Measurements from ENCODE around the gene MRPL23. TPM values are rescaled to one million over a fixed set of nuclear protein-coding genes. Genes with fewer than 3 reads are reported as not detected.
"Not testable (repeated sequence)": the region's sequence is repeated elsewhere in the genome, so short reads cannot be mapped to it uniquely, and the experiment has no call there.

Gene MRPL23
- total RNA-seq, 1 donor from 2014 or later: 40.5 TPM

DNA sequence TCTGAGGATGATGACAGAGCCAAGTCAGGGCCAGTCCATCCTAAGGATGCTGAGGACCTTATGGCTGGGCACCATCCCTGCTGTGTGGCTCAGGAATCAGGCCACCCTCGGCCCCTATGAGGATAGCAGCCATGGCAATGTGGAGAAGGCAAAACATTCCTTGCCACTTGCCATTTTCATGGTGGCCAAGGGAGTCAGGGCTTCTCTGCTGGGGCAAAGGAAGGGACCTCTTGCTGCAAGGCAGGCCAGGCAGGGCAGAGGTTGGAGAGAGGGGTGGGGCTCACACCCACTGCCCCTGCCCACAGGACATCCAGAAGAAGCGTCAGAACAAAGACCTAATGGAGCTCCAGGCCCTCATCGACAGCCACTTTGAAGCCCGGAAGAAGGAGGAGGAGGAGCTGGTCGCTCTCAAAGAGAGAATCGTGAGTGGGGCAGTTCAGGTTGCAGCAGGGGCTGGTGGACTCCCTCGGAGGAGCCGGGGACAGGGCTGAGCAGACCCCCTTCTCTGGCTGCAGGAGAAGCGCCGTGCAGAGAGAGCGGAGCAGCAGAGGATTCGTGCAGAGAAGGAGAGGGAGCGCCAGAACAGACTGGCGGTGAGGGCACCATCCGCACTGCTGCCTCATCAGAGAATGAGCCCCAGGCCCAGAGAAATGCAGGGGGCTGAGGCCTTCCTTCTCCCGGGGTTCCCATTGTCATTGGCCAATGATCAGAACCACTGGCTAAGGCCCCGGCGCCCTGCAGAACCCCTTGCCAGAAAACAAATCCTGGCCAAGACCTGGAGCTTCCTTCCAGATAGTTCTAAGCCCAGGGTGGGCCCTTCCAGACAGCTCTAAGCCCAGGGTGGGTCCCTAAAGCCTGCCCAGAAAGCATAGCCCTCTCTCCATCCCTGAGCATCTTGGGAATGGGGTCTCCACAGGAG is 13.5 kb upstream of the MRPL23 start:
- DNase-seq (ENCODE audit: low spot score): peak; percentile 34

DNA sequence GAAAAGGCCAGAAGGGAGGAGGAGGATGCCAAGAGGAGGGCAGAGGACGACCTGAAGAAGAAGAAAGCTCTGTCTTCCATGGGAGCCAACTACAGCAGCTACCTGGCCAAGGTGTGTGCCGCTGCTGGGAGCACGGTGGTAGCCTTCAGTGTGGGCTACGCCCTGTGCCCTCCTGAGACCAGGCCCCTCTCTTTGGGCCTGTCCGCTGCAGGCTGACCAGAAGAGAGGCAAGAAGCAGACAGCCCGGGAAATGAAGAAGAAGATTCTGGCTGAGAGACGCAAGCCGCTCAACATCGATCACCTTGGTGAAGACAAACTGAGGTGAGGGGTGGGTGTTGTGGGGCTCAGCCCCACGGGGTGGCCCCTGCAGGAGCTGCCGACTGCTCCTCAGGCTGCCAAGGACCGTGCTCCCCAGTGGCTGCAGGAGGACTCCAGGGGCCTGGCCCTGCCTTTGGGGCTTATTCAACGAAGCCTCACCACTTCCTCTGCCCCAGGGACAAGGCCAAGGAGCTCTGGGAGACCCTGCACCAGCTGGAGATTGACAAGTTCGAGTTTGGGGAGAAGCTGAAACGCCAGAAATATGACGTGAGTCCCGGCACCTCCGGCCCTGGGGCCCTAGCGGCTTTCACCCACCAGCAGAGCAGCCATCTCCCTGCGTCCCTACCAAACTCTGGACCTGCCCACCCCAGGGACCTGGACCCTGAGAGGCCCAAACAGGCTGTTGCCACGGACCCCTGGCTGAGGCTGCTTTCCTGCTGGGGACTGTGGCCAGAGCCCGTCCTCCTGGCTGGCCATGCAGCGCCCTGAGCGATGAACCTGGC is 12.6 kb upstream of the MRPL23 start:
- DNase-seq (ENCODE audit: low spot score): peak; percentile 38

DNA sequence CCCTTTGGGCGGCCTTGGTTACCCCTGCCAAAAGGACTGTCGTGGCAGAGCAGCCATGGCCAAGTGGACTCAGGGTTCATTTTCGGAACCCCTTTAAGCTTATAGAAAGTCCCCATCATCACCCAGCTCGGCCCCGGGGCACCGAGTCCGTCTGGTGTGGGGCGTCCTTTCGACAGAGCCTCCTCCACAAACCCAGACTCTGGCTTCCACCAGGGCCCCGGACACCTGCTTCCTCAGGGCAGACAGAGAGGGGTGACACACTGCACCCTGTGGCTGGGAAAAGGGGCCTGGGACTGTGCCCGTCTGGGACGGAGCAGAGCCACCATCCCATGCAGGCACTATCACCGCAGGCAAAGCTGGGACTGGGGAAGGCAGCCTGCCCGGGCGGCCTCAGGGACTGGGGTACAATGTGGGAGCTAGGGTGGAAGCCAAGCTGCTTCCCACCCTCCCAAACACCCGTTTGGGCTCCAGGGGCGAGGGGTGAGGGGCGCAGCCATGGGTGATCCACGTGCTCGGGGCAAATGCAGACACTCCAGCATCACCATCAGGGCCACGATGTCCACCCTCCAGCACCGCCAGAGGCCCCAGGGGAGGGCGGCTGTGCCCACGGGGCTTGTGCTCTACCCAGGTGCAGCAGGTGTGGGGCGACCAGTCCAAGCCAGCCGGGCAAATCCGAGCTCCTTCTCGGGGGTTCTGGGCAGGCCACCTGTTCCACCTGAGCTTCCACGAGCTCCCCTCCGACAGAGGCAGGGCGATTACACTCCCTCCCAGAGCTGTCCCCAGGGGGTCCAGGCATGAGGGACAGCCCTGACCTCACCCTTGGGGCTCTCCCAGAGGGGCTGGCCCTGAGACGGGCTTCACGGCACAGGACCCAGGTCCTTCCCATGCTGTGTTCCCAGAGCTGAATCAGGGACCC is 11.7 kb upstream of the MRPL23 start:
- DNase-seq (ENCODE audit: low spot score): peak; percentile 37

DNA sequence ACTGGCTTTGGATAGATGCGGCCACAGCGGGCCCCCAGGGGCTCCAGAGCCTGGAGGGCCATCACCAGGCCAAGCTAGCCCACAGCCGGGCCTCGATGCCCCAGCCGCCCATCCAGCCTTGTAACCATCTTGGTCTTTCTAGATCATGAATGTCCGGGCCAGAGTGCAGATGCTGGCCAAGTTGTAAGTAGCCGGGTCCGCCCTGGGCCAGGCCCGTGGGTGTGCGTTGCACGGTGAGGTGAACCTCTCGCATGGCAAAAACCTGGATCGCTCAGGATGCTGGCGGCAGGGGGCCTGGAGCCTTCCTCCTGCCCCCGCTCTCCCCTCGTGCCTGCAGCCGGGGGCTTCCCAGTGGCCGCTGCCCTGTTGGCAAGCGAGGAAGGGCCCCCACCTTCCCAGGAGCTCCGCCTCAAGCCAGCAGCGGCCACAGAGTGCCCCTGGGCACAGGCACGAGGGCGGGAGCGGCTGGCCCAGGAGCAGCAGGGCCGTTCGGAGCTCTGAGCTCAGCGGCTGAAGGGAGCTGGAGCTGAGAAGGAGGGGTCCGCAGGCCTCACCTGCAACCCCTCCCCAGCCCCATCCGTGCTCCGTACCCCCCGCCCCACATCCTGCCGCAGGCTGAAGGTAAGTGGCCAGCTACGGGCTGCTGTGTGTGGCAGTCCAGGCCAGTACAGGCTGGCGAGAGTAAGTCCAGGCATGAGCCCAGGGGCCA is 10.9 kb upstream of the MRPL23 start:
- DNase-seq (ENCODE audit: low spot score): peak; percentile 41

DNA sequence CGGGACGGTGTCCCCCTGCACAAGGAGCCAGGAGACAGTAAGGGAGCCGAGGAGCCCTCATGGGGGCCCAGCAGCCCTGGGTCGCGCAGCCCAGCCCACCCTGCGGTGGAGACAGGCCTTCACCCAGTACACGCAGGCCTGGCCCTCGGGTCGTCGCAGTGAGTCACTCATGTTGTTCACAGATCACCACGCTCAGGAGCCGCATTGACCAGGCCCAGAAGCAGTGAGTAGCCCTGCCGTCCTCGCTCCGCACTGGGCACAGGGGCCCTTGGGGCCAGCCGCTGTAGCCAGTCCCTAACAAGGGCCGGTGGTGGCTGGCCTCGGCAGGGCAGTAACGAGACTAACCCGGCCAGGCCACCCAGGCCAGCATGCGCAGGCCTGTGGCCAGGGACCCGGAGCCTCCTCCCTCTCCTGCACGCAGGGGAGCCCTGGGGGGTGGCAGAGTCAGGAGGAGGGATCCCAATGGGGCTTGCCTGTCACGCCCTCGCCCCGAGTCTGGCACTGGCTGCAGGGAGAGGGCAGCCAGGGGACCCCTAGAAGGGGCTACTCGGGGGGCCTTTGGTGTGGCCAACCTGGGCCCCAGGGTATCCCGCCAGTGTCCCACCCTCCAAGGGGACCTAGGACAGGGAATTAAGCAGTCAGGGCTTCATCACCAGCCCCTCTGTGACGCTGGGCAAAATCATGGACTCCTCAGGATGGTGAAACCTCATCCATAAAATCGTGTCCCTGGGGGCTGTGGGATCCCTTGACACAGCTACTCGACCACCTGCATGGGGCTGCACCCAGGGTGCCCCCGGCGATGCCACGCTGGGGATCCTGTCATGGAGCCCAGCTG is 10.1 kb upstream of the MRPL23 start:
- DNase-seq (ENCODE audit: low spot score): peak; percentile 41

DNA sequence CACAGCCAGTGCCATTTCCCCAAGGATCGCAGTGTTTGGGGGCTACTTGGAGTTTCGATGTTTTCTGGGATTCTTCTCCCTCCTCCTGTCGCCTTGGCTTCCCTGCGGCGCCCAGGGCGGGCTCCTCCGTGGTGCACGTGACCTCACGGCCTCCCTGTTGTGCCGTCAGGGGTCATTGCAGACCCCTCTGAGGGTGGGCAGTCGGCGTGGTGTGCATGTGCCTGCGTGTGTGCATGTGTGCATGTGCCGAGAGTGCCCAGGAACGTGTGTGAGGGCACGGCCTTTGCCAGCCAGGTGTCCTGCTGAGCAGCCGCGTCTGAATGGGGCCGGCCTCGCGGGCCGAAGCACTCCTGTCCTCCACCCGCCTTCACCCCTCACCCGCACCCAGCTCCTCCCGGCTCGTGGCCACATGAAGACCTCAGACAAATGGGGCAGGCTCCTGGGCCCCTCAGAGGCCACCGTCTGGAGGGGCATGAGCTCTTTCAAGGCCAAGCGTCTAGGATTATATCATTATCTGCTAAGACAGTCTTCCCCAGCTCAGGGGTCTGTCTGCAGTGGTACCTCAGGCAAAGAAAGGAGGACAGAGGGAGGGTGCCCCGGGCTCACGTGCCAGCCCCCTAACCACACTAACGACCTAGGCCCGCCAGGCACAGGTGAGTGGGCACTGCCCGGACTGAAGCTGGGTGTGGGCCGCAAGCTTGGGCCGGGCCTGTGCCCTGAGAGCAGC is 9.4 kb upstream of the MRPL23 start:
- peak; percentile 39 for DNase-seq (ENCODE audit: low spot score)

DNA sequence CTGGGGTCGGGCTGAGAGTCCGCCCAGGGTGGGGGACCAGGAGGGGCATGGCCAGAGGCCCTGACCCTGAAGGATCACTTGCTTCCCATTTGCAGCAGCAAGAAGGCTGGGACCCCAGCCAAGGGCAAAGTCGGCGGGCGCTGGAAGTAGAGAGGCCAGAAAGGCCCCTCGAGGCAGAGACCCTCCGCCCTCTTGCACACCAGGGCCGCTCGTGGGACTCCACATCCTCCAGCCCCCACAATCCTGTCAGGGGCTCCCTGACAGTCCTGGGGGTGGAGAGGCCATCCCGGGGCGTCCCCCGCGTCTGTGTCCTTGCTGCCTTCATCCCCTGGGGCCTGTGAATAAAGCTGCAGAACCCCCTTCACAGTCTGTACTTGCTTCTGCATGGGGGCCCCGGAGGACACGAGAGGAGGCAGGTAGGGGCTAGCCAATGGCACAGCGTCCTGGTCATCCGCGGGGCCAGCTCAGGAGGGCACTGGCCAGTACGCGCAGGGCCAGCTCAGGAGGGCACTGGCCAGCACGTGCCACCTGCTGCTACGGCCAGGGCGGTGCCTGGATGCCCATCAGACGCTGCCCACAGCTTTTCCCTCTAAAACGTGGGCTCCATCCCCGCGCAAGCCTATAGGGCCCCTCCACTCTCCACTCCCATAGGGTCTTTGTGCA is 8.7 kb upstream of the MRPL23 start:
- DNase-seq (ENCODE audit: low spot score): peak; percentile 37

DNA sequence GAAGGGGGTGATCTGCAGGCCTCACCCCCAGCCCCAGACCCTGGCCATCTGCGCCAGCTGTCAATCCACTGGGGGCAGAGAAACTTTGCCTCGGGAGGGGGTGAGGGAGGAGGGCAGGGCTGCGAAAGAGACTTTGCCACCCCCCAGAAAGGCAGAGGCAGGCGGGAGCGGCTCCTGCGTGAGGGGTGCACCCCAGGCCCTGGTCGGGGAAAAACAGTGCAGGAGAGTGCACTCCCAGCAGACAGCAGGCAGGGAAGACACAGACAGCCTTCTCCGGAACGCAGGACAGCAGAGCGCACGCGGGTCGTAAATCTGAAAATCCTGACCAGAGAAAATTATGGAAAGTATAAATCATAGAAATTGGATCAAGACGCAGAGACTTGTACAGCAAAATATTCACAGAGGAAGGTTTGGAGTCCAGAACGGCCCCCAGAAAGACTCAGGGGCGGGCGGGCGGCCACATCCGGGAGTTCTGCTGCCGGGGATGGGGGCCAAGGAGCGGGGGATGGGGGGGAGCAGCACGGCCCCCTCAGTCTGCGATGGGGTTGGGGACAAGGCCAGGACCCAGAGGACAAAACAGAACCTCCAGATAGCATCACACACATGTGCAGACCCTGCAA is 8.0 kb upstream of the MRPL23 start:
- peak; percentile 37 for DNase-seq (ENCODE audit: low spot score)

DNA sequence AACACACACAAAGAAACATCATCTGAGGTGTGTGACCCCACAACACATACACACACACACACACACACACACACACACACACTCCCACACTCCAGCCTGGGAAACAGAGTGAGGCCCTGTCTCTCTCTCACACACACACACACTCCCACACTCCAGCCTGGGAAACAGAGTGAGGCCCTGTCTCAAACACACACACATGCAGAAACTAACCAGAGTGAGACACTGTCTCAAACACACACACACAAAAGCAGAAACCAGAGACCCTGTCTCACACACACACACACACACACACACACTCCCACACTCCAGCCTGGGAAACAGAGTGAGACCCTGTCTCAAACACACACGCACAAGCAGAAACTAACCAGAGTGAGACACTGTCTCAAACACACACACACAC is 7.3 kb upstream of the MRPL23 start:
- not testable (repeated sequence) for DNase-seq (ENCODE audit: low spot score)

DNA sequence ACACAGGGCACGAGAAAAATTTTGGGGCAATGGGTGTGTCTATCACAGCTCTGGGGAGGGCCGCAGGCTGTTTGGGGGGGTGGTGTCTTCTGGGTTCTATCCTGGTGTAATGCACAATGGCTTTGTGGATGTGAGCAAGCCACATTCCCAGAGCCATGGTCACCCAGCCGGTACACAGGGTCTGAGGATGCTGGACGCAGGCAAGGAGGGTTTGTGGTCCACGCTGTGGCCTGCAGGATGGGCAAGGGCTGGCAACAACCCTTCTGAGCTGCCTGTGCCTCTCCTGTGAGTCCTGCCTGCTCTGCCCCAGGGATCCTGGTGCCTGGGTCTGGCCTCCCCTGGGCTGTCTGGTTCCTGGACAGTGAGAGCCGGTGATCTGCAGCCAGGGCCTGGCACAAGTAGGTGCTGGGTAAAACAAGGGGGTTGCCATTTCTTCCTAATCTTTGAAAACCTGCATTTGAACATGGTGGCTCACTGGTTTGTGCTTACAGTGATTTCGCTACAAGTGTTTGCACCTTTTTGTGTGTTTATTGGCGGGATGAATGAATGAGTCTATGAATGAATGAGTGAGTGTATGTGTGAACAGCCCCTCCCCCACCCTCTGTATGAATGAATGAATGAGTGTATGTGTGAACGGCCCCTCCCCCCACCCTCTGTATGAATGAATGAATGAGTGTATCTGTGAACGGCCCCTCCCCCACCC is 4.4 kb upstream of the MRPL23 start:
- peak; percentile 39 for DNase-seq (ENCODE audit: low spot score)

DNA sequence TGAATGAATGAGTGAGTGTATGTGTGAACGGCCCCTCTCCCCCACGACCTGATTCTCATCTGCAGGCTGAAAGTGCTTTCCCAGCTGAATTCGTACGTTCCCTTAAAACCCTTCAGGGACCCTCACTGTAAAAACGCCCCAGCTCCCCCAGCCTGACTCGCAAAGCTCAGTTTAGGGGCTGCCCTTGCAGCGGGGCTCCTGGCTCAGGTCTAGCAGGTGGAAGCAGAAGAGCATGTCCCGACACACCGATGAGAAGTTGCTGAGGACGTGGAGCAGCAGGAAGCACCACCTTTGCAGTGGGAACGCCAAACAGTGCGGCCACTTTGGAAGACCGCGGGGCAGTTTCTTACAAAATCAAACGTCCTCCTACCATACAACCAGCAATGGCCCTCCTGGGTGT is 3.6 kb upstream of the MRPL23 start:
- DNase-seq (ENCODE audit: low spot score): peak; percentile 39

DNA sequence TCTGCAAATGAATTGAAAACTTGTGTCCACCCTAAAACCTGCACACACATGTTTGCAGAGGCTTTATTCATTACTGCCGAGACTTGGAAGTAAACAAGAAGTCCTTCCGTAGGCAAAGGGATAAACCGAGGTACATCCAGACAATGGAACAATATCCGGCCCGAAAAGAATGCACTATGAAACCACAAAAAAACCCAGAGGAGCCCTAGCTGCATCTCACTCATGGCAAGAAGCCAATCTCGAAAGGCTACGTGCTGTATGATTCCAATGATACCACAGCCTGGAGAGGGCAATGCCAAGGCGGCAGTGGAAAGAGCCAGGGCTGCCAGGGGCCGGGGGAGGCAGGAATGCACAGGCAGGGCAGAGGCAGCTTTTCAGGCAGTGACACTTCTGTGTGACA is 3.2 kb upstream of the MRPL23 start:
- peak; percentile 48 for DNase-seq (ENCODE audit: low spot score)

DNA sequence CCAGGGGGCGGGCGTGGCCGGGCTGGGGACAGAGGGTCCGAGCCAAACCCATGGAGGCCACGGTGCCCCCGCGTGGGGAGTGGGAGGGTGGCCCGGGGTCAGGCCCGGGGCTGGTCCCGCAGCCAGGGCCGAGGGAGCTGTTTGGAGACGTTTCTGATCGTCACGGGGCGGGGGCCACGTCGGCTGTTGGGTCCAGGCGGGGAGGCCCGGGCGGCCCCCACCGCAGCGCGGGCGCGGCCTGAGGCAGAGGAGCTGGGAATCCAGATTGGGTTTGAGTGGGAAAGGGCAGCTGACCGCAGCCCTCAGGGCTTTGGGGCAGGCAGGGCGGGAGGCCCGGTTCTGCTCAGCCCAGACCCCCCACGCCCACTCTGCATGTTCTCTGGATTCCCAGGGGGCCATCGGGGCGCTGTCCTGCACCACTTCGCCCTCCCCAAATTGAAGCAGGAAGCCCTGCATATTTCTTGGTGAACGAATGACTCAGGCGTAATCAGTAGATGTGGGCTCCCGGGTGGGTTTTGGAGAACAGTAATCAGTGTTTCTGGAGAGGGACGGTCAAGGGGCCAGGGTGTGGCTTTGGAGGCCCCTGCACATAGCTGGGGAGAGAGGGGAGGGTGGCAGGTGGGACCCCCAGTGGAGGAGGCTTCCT is 583 bp downstream of the MRPL23 start:
- DNase-seq (ENCODE audit: low spot score): no peak

DNA sequence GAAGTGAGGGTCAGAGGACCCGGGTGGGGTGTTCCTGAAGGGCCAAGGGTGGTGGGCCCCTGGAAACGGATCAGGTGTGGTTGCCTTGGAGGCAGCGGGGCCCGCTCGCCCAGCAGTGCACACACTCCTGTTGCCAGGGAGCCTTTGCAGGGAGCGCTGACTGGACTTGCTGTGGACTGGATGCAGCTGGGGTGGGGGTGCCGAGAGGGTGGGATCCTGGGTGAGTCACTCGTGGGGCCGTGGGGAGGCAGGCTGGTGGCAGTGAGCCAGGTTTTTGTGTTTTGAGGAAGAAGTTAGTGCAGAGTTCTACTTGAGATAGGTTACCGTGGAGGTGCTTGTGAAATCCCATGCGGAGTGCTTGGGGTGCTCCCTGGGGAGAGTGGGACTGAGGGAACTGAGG is 1.3 kb downstream of the MRPL23 start:
- DNase-seq (ENCODE audit: low spot score): no peak

DNA sequence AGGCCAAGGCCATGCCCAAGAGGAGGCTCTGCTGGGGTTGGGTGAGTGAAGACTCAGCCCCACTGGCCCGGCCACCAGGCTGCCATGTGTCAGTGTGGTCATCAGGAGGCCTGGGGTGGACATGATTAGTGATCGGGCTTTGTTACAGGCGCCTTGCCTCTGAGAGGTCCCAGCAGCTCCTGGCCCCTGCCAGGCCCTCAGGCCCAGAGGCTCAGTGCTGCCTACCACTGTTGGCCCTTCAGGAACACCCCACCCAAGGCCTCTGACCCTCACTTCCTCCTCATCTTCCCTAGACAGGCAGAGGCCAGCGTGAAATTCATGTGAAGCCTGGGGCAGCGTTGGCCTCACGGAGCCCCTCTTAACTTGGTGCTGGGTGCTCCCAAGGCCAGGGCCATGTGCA is 2.2 kb downstream of the MRPL23 start:
- no peak for DNase-seq (ENCODE audit: low spot score)

DNA sequence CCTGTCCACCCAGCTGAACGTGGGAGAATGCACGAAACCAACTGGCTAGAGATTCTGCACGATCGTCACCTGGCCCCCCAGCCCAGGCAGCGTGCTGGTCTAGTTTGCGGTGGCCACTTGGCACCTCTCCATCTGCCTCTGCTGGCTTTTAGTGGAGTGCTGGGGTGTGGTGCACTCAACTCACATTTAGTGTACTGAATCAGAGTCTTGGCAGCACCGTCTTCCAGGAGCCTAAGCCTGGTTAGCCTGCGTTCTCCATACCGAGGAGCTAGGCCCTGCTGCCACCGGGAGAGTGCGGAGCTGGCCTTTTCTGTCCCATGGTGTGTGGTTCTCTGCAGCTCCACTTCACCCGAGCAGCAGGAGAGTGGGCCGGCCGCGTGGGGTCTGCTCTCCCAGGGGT is 2.8 kb downstream of the MRPL23 start:
- DNase-seq (ENCODE audit: low spot score): no peak

DNA sequence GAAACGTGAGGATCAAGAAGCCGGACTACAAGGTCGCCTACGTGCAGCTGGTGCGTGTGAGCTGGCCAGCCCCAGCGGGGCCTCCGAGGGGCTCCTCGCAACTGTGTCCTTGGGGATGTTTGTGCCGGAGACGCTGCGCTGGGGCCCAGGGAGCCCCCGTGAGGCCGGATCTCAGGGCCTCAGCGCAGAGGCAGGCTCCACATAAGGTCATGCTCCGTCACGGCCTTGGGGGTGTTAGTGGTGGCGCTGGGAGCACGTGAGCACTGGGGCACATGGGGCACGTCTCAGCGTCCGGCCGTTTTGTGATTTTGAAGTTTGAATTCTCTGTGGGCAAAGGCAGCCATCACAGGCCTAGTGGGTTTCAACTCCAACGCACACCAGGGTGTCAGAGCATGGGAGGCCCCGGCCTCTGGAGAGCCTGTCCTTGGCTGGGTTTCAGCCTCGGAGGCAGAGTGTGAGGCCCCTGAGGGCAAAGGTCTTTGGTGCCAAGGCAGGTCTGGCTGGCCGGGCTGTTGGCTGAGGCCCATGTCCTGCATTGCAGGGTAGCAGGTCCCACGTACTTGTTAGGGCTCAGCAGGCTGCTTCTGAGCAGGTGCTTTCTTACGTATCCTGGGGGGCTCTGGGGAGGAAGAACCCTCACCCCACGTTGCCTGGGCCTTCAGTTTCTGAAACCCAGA is 5.8 kb downstream of the MRPL23 start:
- DNase-seq (ENCODE audit: low spot score): no peak

Measured in ureter (tissue), 1 donor.